Hepatocyte (in vitro differentiated cells): ENCODE measurements around the gene LY86. TPM values are rescaled to one million over a fixed set of nuclear protein-coding genes. Genes with fewer than 3 reads are reported as not detected.

Experiments
- DNase-seq: peaks from one replicate; pipeline ENCODE4 v3.0.0-alpha.2; 2016; ENCODE audit warnings: low spot score
- H2AFZ ChIP-seq: fragments of 200-600 bp; sonication (generic); 2 replicates; pipeline ENCODE4 v1.6.0; 2016; ENCODE audit warnings: antibody characterized with exemption, mild to moderate bottlenecking
- H3K27ac ChIP-seq: fragments of 200-600 bp; sonication (generic); 2 replicates; pipeline ENCODE4 v1.5.1; 2016; ENCODE audit warnings: mild to moderate bottlenecking
- H3K27me3 ChIP-seq: fragments of 200-600 bp; sonication (generic); 2 replicates; pipeline ENCODE4 v1.6.1; 2016
- H3K36me3 ChIP-seq: fragments of 200-600 bp; sonication (generic); replicated peaks from 2 replicates; pipeline ENCODE4 v1.5.1; 2016; ENCODE audit warnings: low read depth; ENCODE audit not compliant: insufficient read depth
- H3K4me1 ChIP-seq: fragments of 200-600 bp; sonication (generic); 2 replicates; pipeline ENCODE4 v1.5.1; 2016; ENCODE audit warnings: mild to moderate bottlenecking, moderate library complexity; ENCODE audit not compliant: insufficient read depth
- H3K4me2 ChIP-seq: fragments of 200-600 bp; sonication (generic); 2 replicates; pipeline ENCODE4 v1.6.0; 2016
- H3K4me3 ChIP-seq: fragments of 200-600 bp; sonication (generic); 2 replicates; pipeline ENCODE4 v1.5.1; 2016; ENCODE audit warnings: mild to moderate bottlenecking
- H3K79me2 ChIP-seq: fragments of 200-600 bp; sonication (generic); 2 replicates; pipeline ENCODE4 v1.6.0; 2017; ENCODE audit warnings: mild to moderate bottlenecking
- H3K9me2 ChIP-seq: fragments of 200-600 bp; sonication (generic); replicated peaks from 2 replicates; pipeline ENCODE4 v1.6.0; 2017; ENCODE audit warnings: mild to moderate bottlenecking; ENCODE audit not compliant: insufficient read depth
- H3K9me3 ChIP-seq: fragments of 200-600 bp; sonication (generic); 2 replicates; pipeline ENCODE4 v1.5.1; 2016; ENCODE audit warnings: low read depth, mild to moderate bottlenecking
- H4K20me1 ChIP-seq: fragments of 200-600 bp; sonication (generic); 2 replicates; pipeline ENCODE4 v1.6.0; 2016; ENCODE audit warnings: mild to moderate bottlenecking; ENCODE audit not compliant: insufficient read depth, poor library complexity, severe bottlenecking
- EZH2 ChIP-seq: fragments of 200-600 bp; sonication (generic); IDR thresholded peaks from 2 replicates; pipeline ENCODE4 v1.6.1; 2016; ENCODE audit warnings: antibody characterized with exemption, mild to moderate bottlenecking, borderline replicate concordance
- EZH2phosphoT487 ChIP-seq: fragments of 200-600 bp; sonication (generic); IDR thresholded peaks from one replicate; pipeline ENCODE4 v1.6.1; 2018; ENCODE audit warnings: antibody characterized with exemption, mild to moderate bottlenecking, low read depth, moderate library complexity; ENCODE audit not compliant: unreplicated experiment, severe bottlenecking
- WGBS: methylation state at CpG from one replicate; pipeline ENCODE4 v1.1.6; 2016; ENCODE audit warnings: low lambda C conversion rate; ENCODE audit errors: missing lambda C conversion rate; 5-methylcytosine and 5-hydroxymethylcytosine counted together
- polyA plus RNA-seq: library from polyadenylated mRNA; unstranded; fragments of >200 nt; fragmentation: Nextera tagmentation; extraction: Ambion mirVana; gene quantifications from 2 replicates; pipeline ENCODE4 v1.2.1, GENCODE V29; 2016
- total RNA-seq: library from RNA; depleted of rRNA; stranded (reverse); fragments of >200 nt; gene quantifications from 2 replicates; pipeline ENCODE4 v1.2.3, GENCODE V29; 2014
- TF ChIP-seq, protein P1 (sequence below): fragments of 200-600 bp; sonication (generic); IDR thresholded peaks from 2 replicates; pipeline ENCODE4 v1.5.1; 2016; ENCODE audit warnings: antibody characterized with exemption, mild to moderate bottlenecking; ENCODE audit not compliant: poor library complexity

LY86 gene
- total and polyA plus RNA-seq, 2 experiments from 2014 or later = 0.27 to 0.82 TPM

DNA sequence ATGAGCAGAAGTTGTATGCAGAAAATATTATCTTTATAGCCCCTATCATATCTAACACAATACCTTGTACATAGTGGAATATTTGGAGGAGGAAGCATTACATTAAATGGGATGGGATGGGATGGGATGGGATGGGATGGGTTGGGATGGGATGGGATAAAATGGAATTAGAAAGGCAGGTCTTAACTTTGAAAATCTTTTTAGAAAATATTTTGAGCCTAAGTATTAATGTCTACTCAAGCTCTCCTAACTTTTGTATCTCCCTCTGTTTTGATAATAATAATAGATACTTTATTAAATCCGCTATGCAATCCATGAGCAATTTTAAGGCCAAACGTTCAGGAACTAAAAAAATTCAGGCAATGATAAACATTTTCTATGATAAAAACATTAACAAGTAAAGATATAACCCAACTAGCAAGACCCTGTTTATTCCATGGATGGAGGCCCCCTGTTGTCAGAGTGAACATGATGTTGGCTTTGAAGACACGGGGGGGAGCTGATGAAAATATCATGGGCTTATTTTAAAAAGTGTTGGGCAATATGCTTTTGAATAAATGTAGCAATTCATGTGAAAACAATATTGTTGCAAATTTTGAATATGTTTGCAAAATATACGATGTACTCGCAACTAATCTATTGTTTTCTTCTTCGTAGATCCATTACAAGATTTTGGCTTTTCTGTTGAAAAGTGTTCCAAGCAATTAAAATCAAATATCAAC lies 35.9 kb downstream of the LY86 start:
- Histone ChIP-seq H3K27me3 (peaks cover 5% of the 10 kb centered on the region), H3K79me2 (no peaks in the 10 kb centered on the region), H3K27ac (no peak overlapping the region), H3K4me2 (no peak overlapping the region), H3K4me3 (no peak overlapping the region), H4K20me1 (no peaks in the 10 kb centered on the region), H3K9me2 (no peaks in the 10 kb centered on the region), H3K4me1 (peaks cover 13% of the 10 kb centered on the region), H2AFZ (no peak overlapping the region), H3K36me3 (no peaks in the 10 kb centered on the region), H3K9me3 (no peaks in the 10 kb centered on the region)
- TF ChIP-seq, protein P1, sequence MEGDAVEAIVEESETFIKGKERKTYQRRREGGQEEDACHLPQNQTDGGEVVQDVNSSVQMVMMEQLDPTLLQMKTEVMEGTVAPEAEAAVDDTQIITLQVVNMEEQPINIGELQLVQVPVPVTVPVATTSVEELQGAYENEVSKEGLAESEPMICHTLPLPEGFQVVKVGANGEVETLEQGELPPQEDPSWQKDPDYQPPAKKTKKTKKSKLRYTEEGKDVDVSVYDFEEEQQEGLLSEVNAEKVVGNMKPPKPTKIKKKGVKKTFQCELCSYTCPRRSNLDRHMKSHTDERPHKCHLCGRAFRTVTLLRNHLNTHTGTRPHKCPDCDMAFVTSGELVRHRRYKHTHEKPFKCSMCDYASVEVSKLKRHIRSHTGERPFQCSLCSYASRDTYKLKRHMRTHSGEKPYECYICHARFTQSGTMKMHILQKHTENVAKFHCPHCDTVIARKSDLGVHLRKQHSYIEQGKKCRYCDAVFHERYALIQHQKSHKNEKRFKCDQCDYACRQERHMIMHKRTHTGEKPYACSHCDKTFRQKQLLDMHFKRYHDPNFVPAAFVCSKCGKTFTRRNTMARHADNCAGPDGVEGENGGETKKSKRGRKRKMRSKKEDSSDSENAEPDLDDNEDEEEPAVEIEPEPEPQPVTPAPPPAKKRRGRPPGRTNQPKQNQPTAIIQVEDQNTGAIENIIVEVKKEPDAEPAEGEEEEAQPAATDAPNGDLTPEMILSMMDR = no peak
- no peak for TF ChIP-seq EZH2phosphoT487
- no peak for TF ChIP-seq EZH2
- WGBS = 84% methylated on average over 6 of the region's 6 CpGs
- no peak for DNase-seq

DNA sequence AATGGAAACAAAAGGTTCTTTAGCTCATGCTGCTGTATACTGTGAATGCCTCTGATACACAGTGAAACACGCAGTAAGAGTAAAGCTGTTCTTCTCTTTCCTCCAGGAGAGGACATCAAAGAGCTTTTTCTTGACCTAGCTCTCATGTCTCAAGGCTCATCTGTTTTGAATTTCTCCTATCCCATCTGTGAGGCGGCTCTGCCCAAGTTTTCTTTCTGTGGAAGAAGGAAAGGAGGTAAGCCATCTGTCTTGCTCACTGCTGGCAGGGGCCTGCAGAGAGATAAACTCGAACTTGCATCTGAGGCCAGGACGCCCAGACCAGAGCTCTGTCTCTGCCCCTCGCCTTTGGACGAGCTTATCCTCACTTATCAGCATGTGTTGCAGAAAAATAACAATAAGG lies 37.7 kb downstream of the LY86 start:
- Histone ChIP-seq H3K4me3 (no peak overlapping the region), H3K9me3 (no peaks in the 10 kb centered on the region), H4K20me1 (no peaks in the 10 kb centered on the region), H3K79me2 (no peaks in the 10 kb centered on the region), H3K4me1 (peaks cover 16% of the 10 kb centered on the region), H3K9me2 (no peaks in the 10 kb centered on the region), H3K27ac (no peak overlapping the region), H3K4me2 (no peak overlapping the region), H3K27me3 (peaks cover 8% of the 10 kb centered on the region), H2AFZ (no peak overlapping the region), H3K36me3 (no peaks in the 10 kb centered on the region)
- no peak for TF ChIP-seq EZH2phosphoT487
- TF ChIP-seq, protein P1 = no peak
- no peak for TF ChIP-seq EZH2
- no peak for DNase-seq
- 71% methylated on average over 6 of the region's 6 CpGs for WGBS

DNA sequence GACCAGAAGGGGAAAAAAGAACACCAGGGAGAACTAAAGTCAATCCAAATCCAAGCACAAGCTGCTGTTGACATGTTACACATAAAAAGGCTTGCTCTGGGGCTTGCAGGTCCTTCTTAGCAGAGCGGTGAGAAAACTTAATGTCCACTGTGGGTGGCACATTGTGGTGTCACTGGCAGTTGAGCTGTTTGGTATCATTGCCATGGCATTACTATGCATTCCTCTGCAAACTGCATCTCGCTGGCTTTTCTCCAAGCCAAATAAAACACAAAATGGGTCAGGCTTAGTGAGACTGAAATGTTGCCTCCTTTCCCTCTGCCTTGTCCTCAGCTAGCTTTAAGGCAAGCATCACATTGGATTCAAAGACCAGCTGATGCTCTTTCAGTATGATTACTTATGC lies 40.9 kb downstream of the LY86 start:
- Histone ChIP-seq H3K9me2 (no peaks in the 10 kb centered on the region), H2AFZ (no peak overlapping the region), H3K4me2 (no peak overlapping the region), H3K4me3 (no peak overlapping the region), H3K79me2 (no peaks in the 10 kb centered on the region), H3K27ac (no peak overlapping the region), H3K36me3 (no peaks in the 10 kb centered on the region), H3K27me3 (peaks cover 8% of the 10 kb centered on the region), H3K9me3 (no peaks in the 10 kb centered on the region), H4K20me1 (no peaks in the 10 kb centered on the region), H3K4me1 (peaks cover 5% of the 10 kb centered on the region)
- 71% methylated on average over 2 of the region's 2 CpGs for WGBS
- no peak for DNase-seq
- TF ChIP-seq EZH2 (no peak), EZH2phosphoT487 (no peak)
- TF ChIP-seq, protein P1 = no peak
